H54 (cell line): Measurements from ENCODE around the gene INPP5J.

ENCODE experiments used
- DNase-seq: peaks from one replicate; pipeline ENCODE4 v3.0.0; 2011; ENCODE audit warnings: low spot score, mixed read lengths; ENCODE audit not compliant: insufficient read length
- FAIRE-seq: peaks from 3 replicates; lab custom pipeline; 2011; peaks lifted over from hg19 to GRCh38; lab: Jason Lieb, UNC
- POLR2A ChIP-seq: IDR thresholded peaks from 2 replicates; pipeline ENCODE4 v1.6.1; 2011; ENCODE audit warnings: low read depth, mild to moderate bottlenecking, low read length

Gene INPP5J

GRCh38 chr22:31176923-31177322 lies 54.2 kb downstream of the INPP5J start:
- no peak for TF ChIP-seq POLR2A
- FAIRE-seq (no peak), DNase-seq (no peak)

DNA sequence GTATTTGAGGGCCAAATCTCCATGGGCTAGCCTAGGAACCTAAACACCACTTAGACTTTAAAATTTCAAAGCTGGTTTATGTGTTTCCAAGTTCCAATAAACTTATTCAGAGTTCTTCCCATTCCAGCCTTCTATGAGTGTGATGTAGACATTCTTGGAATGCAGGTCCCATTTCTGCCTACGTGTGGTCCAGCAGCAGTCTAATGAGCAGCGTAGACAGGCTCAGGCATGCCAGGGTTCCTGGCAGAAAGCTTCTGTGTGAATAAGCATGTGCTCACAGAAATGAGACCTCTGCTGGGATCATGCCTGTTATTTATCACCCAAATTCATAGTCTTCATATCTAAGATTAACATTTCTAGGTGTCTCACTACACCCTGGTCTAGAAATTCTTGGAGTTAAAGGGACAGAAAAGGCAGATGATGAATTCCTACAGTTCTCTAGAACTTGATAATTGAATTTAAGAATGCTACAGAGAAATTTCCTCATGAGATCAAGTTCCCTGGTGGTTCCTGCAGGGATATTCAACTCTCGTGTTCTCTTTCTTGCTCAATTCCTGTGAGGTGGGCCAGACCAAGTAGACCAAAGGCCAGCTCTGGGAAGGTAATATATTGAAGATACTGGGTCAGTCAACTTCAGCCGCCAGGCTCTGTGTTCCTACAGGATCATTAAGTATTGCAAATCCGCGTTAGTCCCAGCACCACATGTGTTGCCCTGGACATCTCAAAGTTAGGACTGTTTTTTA lies 54.8 kb downstream of the INPP5J start:
- TF ChIP-seq POLR2A = no peak
- peak; percentile 40 for DNase-seq
- FAIRE-seq = peak; percentile 84

DNA sequence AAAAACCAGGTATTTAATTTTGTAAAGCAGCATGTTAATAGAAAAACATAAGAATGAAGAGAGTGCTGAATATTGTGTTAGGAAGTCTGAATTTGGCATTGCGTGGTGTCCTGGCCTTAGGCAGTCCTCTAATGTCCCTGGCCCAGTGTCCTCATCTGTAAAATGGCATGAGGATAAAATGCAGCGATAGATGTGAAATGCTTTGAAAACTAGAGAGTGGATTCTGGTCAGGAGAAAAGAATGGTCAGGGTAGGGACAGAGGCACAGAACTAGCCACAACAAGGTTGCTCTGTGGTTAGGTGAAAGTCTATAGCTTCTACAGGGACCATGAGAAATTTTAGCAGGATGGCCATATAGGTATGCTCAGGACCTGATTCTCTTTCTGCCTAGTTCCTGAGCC lies 56.1 kb downstream of the INPP5J start:
- no peak for DNase-seq
- no peak for TF ChIP-seq POLR2A
- no peak for FAIRE-seq

- FAIRE-seq (no peak), DNase-seq (no peak)
- no peak for TF ChIP-seq POLR2A
Observed at GRCh38 chr22:31179345-31179744, 56.6 kb downstream of the INPP5J start.

- no peak for DNase-seq
- no peak for FAIRE-seq
- no peak for TF ChIP-seq POLR2A
Observed at GRCh38 chr22:31184015-31184414, 61.2 kb downstream of the INPP5J start.
